ENCODE measurements around the gene USP47. TPM values are rescaled to one million over a fixed set of nuclear protein-coding genes. Genes with fewer than 3 reads are reported as not detected.

Gene USP47
- total and polyA plus RNA-seq, 2 of the 13 experiments (the other 11 are each of a cell fraction or from before 2014, with no cell fraction given), result 12.2 to 52.7 TPM

DNA sequence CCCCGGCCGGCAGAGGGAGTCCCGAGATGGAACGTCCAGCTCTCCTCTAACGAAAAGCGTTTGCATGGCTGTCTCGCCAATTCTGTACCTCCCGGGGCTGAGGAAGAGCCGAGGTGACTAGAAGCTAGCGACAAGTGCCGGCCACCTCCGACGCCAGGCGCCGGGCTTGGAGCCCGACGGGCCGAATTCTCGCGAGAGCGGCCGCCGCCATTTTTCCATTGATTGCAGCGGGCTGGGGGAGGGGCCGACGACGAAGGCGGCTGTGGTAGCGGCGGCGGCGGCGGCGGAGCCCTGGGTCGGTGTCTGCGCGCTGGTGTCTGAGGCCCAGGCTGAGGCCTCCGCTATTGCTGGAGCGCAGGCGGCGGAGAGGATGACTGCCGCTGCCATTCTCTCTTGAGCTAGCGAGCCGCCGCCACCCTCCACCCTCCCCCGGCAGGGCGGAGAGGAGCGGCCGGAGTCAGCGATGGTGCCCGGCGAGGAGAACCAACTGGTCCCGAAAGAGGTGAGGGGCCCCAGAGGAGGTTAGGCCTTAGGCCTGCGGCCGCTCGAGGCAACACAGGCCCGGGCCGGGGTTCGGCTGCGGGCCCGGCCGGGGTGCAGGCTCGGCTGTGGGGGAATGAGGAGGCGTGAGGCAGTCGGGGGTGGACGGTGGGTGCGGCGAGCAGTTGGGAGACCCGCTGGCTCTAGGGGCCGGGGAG, at the start of gene USP47 (continued):
- TF ChIP-seq HIVEP1 (CRISPR knock-in tag; IDR thresholded peaks at IDR 0.05), result peak; percentile 70; the same call in 1 of the 2 replicates
- peak; percentile 71; the same call in 1 of the 2 replicates for TF ChIP-seq MED1 (CRISPR knock-in tag; IDR thresholded peaks at IDR 0.05)
- peak; percentile 67; the same call in 1 of the 2 replicates for TF ChIP-seq NFRKB (IDR thresholded peaks at IDR 0.05)
- TF ChIP-seq, protein P1, sequence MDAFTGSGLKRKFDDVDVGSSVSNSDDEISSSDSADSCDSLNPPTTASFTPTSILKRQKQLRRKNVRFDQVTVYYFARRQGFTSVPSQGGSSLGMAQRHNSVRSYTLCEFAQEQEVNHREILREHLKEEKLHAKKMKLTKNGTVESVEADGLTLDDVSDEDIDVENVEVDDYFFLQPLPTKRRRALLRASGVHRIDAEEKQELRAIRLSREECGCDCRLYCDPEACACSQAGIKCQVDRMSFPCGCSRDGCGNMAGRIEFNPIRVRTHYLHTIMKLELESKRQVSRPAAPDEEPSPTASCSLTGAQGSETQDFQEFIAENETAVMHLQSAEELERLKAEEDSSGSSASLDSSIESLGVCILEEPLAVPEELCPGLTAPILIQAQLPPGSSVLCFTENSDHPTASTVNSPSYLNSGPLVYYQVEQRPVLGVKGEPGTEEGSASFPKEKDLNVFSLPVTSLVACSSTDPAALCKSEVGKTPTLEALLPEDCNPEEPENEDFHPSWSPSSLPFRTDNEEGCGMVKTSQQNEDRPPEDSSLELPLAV (CRISPR knock-in tag; conservative IDR thresholded peaks at IDR 0.05; ENCODE audit: low read depth), result no peak
- TF ChIP-seq HNRNPK (IDR thresholded peaks at IDR 0.05; ENCODE audit: low read depth, low read length, poor library complexity, severe bottlenecking), result peak; percentile 10
- peak; percentile 95 for TF ChIP-seq KMT2A (CRISPR knock-in tag; IDR thresholded peaks at IDR 0.05)
- TF ChIP-seq RXRB (CRISPR knock-in tag; IDR thresholded peaks at IDR 0.05; ENCODE audit: borderline replicate concordance), result no peak
- no peak for TF ChIP-seq SRF (IDR thresholded peaks at IDR 0.05; ENCODE audit: low read depth, low read length)
- TF ChIP-seq, protein P2, sequence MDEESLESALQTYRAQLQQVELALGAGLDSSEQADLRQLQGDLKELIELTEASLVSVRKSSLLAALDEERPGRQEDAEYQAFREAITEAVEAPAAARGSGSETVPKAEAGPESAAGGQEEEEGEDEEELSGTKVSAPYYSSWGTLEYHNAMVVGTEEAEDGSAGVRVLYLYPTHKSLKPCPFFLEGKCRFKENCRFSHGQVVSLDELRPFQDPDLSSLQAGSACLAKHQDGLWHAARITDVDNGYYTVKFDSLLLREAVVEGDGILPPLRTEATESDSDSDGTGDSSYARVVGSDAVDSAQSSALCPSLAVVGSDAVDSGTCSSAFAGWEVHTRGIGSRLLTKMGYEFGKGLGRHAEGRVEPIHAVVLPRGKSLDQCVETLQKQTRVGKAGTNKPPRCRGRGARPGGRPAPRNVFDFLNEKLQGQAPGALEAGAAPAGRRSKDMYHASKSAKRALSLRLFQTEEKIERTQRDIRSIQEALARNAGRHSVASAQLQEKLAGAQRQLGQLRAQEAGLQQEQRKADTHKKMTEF (CRISPR knock-in tag; IDR thresholded peaks at IDR 0.05), result peak; percentile 95
- no peak for TF ChIP-seq ZFP37 (CRISPR knock-in tag; IDR thresholded peaks at IDR 0.05; ENCODE audit: borderline replicate concordance)
- TF ChIP-seq GABPA (IDR thresholded peaks at IDR 0.05; ENCODE audit: low read depth, low read length), result no peak
- TF ChIP-seq GABPA (CRISPR knock-in tag; IDR thresholded peaks at IDR 0.05; ENCODE audit: low read depth), result no peak
- TF ChIP-seq MXI1 (IDR thresholded peaks at IDR 0.05; ENCODE audit: borderline replicate concordance, low read depth, low read length), result peak; percentile 55; the same call in 1 of the 3 replicates
- TF ChIP-seq, protein P3, sequence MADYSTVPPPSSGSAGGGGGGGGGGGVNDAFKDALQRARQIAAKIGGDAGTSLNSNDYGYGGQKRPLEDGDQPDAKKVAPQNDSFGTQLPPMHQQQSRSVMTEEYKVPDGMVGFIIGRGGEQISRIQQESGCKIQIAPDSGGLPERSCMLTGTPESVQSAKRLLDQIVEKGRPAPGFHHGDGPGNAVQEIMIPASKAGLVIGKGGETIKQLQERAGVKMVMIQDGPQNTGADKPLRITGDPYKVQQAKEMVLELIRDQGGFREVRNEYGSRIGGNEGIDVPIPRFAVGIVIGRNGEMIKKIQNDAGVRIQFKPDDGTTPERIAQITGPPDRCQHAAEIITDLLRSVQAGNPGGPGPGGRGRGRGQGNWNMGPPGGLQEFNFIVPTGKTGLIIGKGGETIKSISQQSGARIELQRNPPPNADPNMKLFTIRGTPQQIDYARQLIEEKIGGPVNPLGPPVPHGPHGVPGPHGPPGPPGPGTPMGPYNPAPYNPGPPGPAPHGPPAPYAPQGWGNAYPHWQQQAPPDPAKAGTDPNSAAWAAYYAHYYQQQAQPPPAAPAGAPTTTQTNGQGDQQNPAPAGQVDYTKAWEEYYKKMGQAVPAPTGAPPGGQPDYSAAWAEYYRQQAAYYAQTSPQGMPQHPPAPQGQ (CRISPR knock-in tag; IDR thresholded peaks at IDR 0.05; ENCODE audit: borderline replicate concordance), result no peak
- TF ChIP-seq ZNF772 (CRISPR knock-in tag; IDR thresholded peaks at IDR 0.05), result peak; percentile 86; the same call in 1 of the 2 replicates
- peak; percentile 63 for TF ChIP-seq PHF5A (CRISPR knock-in tag; IDR thresholded peaks at IDR 0.05; ENCODE audit: low read depth, unreplicated experiment)
- TF ChIP-seq, protein P4, sequence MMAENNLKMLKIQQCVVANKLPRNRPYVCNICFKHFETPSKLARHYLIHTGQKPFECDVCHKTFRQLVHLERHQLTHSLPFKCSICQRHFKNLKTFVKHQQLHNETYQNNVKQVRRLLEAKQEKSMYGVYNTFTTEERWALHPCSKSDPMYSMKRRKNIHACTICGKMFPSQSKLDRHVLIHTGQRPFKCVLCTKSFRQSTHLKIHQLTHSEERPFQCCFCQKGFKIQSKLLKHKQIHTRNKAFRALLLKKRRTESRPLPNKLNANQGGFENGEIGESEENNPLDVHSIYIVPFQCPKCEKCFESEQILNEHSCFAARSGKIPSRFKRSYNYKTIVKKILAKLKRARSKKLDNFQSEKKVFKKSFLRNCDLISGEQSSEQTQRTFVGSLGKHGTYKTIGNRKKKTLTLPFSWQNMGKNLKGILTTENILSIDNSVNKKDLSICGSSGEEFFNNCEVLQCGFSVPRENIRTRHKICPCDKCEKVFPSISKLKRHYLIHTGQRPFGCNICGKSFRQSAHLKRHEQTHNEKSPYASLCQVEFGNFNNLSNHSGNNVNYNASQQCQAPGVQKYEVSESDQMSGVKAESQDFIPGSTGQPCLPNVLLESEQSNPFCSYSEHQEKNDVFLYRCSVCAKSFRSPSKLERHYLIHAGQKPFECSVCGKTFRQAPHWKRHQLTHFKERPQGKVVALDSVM (CRISPR knock-in tag; IDR thresholded peaks at IDR 0.05), result peak; percentile 57
- TF ChIP-seq MTF1 (CRISPR knock-in tag; IDR thresholded peaks at IDR 0.05), result no peak
- peak; percentile 99 for TF ChIP-seq PHF8 (CRISPR knock-in tag; IDR thresholded peaks at IDR 0.05)
- no peak for TF ChIP-seq RFX5 (IDR thresholded peaks at IDR 0.05; ENCODE audit: low read depth, low read length)
- no peak; a peak in 1 of 4 replicates for TF ChIP-seq EP300 (IDR thresholded peaks at IDR 0.05; ENCODE audit: low read depth in 2 of 2, low read length in 2 of 2)
- no peak; the same call in 1 of the 2 replicates for TF ChIP-seq EP300 (CRISPR knock-in tag; IDR thresholded peaks at IDR 0.05; ENCODE audit: borderline replicate concordance)
- no peak for TF ChIP-seq NCOA5 (CRISPR knock-in tag; IDR thresholded peaks at IDR 0.05)
- TF ChIP-seq HMG20A (CRISPR knock-in tag; IDR thresholded peaks at IDR 0.05; ENCODE audit: borderline replicate concordance), result 0 out of 2 replicates have a peak, but pooled peaks have one; percentile 8
- TF ChIP-seq ZNF83 (CRISPR knock-in tag; IDR thresholded peaks at IDR 0.05; ENCODE audit: borderline replicate concordance), result no peak; the same call in 1 of the 2 replicates
